ENCODE results near the gene GNB4.

GNB4 gene

DNA sequence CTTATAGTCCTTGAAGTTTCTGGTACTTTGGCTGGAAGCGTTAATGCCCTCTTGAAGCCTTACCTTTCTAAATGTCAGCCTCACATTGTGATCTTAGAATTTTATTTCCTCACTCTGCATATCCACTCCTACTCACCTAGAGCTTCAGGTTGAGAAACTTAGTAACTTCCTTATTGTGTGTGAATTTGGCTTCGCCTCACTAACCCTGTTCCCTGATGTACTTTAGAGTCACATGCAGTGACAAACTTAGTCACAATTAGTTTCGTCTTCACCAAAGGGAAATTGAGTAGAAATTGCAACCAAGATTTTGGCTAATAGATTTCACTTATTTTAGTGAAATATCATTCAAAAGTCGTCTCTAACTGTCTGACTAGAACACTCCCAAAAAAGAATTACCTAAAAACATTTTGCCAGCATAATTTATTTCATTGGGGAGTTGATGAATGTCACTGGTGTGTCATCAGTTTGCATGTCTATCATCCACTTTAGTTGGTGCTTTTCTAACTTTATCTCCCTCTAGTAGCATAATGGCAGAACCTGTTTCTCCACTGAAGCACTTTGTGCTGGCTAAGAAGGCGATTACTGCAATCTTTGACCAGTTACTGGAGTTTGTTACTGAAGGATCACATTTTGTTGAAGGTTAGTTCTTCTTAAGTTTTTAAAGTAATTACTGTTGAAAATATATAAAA lies 102.8 kb downstream of the GNB4 start:
- peak in 1 of 6 experiments; percentile 25 for DNase-seq

DNA sequence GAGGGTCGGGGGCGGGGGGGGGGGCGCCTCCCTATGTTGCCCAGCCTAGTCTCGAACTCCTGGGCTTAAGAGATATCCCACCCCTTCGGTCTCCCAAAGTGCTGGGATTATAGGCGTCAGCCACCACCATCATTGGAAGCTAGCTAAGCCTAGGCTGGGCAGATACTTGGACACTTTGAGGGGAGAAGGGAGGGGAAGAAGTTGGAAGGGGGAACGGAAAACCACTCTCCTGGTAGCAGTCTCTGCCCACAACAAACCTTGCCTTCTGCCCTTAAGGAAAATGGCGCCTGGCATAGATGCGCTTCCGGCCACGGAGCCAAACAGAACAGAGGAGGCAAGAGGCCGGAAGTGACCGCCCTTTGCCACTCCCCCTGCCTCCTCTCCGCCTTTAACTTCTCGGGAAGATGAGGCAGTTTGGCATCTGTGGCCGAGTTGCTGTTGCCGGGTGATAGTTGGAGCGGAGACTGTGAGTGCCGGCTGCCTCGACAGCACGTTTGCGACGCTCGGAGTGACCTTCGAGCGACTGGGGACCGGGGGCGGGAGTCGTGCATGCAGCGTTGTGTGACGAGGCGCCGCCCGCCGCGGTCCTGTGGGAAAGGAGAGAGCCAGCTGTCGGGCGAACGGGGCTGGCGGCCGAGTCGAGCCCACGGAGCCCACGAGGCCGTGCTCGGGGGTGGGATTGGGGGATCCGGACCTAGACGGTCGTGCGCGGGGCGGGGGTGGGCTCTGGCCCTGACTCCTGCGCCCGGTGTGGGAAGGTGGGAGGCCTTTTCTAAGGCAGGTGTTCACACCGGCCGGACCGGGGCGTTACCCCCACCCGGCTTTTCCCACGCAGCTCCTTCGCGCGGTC lies 103.7 kb downstream of the GNB4 start, which contains the start of gene MFN1:
Gene MFN1 (plus strand): TSS at position 365 of the 850 bp plus-strand sequence. CDS start 1,143 bp downstream, outside the sequence.
- DNase-seq, result peak; percentile 77 to 87 (median 84)
